Islet of Langerhans (tissue), 1 donor: ENCODE data around the gene BRD4.
A peak's percentile ranks its signal among the peaks of the same experiment; 100 is the strongest.

Experiments
- FAIRE-seq: peaks from one replicate; lab custom pipeline; 2011; peaks lifted over from hg19 to GRCh38; lab: Jason Lieb, UNC

Gene BRD4

DNA sequence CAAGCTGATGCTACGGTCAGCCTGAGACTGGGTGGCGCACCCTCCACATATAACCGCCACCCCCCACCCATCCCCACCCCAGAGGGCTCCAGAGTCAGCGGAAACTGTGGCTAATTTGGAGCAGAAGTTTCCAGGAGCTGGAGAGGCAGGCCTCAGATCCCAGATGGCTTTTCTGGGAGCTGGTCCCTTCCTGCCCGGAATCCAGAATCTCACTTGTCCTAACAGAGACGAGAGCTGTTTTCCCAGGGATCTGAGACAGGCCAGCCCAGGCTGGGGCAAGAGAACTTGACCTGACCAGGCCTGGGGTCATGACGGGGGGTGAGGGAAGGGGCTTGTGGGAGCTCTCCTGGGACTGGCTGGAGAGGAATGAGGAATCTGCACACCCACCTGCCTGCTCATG lies 106.6 kb downstream of the BRD4 start:
- FAIRE-seq: no peak

DNA sequence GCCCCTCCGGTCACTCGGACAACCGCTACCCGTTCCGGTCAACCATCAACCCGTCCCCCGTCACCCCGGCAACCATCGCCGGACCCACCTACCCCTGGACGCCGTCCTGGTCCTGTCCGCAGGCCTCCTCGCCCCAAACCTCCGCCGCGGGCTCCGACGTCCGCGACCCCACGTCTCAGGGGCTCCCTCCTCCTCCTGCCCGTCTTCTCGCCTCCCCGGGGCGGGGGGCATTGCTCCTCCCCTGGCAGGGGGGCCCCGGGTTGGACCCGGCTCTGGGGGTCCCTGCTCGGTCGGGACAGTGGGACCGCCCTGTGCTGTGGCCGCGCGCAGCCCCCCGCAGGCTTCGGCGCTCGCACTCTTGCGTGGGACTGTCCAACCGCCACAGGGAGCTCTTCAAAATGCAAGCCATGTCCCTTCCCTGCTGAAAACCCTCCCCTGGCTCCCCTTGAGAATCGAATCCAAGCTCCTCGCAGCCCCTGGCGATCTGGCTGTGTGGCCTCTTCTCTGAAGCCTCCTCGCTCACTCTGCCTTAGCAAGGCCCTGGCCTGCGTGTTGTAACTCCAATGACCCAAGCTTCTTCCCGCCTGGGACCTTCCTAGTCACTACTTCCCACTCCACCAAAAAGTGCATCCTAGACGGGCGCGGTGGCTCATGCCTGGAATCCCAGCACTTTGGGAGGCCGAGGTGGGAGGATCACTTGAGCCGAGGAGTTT lies 108.5 kb downstream of the BRD4 start:
- no peak for FAIRE-seq

DNA sequence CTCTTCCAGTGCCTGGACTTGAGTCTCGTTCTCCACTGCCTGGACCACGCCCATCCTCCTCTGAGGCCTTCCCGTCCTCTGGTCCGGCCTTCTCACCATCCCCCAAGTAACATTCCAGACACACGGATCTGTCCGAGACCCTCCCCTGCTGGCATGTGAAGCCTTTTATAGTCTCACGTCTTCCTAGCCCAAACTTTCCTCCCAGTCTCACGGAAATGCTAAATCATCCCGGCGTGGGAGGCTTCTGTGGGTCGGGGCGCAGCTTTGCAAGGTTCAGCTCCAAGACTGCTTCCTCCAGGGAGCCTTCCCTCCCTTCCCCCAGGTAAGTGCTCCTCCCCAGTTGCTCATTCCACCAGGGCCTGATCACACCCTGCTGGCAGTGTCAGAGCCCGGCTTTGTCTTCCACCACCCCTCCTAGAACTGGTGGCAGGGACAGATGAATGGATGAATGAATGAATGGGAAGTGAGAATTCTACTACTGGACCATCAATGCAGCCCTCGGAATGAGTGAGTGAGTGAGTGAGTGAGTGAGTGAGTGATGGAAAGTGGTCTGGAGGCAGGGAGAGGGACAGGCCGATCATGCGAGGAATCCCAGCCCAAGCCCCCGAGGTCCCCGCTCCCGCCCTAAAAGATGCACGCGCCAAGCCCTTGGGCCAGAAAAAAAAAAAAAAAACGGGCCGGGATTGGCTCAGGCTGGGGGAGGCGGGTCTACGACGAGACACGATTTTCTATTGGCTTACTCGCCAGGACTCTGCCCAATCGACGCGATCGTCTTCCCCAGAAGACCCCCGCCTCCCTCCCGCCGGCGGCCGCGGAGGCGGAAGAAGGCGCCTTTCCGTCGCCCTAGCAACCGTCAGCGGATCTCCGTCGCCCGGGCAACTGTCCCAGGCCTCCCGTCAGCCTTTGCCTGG lies 109.3 kb downstream of the BRD4 start:
- FAIRE-seq: peak; percentile 77

DNA sequence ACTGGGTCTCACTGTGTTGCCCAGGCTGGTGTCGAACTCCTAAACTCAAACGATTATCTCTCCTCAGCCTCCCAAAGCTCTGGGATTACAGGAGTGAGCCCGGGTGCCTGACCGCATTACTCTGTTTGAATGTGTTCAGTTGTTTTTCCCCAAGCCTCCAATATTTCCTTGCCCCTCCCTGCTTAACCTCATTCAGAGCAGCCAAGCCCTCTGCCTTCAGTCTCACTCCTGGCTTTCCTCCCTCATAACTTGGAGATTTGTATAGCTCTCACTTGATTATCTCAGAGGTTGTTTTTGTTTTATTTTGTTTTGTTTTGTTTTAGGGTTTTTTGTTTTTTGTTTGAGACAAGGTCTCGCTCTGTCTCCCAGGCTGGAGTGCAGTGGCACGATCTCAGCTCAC lies 111.5 kb downstream of the BRD4 start:
- FAIRE-seq: no peak

DNA sequence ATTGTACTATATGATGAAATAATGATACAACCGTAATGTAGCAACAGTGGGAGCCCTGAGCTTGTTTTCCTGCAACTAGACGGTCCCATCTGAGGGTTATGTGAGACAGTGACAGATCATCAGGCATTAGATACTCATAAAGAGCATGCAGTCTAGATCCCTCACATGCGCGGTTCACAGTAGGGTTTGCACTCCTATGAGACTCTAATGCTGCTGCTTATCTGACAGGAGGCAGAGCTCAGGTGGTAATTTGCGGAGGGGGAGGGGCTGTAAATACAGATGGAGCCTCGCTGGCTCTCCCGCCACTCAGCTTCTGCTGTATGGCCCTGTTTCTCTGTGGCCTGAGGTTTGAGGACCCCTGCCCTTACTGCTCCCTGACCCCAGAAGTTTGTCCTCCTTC lies 113.8 kb downstream of the BRD4 start:
- FAIRE-seq: no peak

DNA sequence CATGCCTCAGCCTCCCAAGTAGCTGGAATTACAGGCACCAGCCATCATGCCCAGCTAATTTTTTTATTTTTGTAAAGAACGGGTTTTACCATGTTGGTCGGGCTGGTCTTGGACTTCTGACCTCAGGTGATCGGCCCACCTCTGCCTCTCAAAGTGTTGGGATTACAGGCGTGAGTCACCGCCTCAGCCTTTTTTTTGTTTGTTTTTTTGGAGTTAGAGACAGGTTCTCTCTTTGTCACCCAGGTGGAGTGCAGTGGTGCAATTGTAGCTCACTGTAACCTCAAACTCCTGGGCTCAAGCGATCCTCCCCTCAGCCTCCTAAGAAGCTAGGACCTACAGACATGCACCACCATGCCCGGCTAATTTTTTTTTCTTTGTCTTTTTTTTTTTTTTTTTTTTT lies 116.0 kb downstream of the BRD4 start:
- FAIRE-seq: no peak

DNA sequence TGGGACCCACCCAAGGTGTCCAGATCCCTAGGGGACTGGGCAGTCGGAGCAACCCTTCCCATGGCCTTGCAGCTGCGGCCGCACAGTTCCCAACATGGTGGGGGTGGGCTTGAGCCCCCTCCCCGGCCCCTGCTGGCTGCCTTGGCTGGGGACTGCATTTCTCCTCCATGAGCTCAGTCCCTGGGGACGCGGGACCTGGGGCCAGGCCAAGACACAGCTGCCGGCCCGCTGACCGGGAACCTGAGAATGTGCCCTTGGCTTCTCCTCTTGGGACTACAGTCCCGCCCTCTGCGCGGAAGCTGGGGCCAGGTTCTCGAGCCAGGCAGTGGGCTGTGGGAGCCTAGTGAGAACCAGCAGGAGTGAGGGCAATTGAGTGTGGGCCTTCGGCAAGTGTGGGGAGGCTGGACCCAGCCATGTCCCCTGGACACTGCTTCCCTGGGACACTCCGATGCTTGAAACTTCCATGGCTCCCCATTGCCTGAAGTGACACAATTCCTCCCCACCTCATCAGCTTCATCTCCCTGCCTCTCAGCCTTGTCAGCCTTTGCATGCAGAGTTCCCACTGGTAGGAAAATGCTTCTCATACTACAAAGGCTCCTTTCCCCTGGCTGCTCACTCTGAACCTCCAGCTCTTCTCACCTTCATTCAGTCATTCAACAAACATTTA lies 118.5 kb downstream of the BRD4 start:
- no peak for FAIRE-seq

DNA sequence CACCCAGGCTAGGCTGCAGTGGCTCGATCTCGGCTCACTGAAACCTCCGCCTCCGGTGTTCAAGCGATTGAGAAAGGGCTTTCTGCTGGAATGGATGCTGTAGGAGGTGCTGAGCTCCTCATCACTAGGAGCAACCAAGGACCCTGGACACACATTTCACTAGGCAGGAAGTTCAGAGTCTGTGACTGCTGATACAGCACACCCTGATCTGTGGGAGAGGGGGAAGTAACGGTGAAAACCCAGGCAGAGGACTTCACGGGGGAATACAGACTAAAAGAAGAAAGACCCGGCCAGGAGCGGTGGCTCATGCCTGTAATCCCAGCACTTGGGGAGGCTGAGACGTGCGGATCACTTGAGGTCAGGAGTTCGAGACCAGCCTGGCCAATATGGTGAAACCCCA lies 119.6 kb downstream of the BRD4 start:
- no peak for FAIRE-seq

DNA sequence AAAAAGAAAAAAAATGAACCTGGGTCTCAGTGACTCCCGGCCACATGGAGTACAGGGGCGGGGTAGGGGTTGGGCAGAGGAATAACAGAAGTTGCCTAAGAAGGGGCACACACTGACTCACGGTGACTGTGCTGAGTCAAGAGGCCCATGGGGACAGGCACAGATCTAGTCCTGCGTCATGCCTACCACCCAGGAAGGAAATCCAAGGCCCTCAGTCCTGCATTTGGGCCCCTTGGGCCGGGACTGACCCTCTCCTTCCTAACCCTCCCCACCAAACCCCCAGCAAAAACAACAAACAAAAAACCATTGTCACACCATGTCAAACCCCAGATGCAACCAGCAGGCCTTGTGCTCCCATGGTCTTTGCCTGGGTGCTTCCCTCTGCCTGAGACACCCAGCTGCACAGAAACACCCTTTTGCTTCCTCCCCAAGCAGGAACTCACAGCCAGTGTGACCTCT lies 122.0 kb downstream of the BRD4 start:
- FAIRE-seq: no peak

DNA sequence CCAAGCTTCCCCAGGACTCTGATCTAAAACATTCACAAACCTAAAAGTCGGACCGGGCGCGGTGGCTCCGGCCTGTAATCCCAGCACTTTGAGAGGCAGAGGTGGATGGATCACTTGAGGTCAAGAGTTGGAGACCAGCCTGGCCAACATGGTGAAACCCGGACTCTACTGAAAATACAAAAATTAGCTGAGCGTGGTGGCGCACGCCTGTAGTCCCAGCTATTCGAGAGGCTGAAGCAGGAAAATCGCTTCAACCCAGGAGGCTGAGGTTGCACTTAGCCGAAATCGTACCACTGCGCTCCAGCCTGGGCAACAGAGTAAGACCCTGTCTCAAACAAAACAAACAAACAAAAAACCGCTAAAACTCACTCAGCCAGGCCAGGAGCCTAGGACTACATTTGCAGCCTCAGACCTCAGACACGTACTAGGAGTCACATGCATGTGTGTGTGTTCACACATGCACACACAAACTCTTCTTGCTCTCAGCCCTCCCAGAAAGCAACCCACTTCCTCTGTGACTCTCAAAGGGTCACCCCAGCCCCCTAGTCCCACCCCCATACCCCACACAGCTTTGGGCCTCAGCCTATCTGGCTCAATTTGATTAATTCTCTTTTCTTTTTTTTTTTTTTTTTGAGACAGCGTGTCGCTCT lies 130.8 kb downstream of the BRD4 start:
- FAIRE-seq: no peak

DNA sequence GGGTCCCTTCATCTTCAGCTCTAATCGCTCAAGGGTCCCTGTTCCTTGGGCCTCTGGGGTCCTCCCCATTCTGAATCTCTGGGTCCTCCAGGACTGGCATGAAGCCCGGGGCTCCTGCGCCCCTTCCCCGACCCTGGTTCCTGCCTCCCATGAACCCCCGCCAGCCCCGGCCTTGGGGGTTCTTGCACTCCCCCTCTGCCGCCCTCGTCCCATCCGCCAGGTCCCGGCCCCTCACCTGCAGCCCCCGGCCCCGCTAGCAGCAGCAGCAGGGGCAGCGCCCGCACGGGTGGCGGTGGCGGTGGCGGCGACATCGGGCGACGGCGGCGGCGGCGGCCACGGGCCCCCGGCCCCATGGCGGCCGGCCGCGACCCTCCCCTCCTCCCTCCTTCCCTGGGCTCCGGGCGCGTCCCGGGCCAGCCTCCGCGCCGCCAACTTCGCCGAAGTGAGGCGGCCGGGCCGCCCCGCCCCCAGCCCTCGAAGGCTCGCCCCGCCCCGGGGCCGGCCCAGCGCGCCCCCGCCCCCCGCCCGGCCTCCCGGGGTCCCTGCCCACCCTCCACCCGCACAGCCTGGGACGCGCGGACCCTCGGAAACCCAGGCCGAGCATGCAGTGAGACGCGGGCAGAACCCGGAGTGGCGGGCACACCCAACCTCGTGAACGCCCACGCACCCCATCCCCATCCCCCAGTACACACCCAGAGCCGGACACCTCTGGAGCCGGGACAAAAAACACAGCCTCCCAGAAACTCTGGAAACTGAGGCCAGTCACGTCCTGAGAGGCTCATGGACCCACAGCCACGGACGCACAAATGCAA lies 131.6 kb downstream of the BRD4 start, which contains the start of gene NOTCH3:
NOTCH3 (minus strand) TSS at position 443 of the 812 bp plus-strand sequence; CDS start at position 353, 90 bp downstream.
- FAIRE-seq: no peak

DNA sequence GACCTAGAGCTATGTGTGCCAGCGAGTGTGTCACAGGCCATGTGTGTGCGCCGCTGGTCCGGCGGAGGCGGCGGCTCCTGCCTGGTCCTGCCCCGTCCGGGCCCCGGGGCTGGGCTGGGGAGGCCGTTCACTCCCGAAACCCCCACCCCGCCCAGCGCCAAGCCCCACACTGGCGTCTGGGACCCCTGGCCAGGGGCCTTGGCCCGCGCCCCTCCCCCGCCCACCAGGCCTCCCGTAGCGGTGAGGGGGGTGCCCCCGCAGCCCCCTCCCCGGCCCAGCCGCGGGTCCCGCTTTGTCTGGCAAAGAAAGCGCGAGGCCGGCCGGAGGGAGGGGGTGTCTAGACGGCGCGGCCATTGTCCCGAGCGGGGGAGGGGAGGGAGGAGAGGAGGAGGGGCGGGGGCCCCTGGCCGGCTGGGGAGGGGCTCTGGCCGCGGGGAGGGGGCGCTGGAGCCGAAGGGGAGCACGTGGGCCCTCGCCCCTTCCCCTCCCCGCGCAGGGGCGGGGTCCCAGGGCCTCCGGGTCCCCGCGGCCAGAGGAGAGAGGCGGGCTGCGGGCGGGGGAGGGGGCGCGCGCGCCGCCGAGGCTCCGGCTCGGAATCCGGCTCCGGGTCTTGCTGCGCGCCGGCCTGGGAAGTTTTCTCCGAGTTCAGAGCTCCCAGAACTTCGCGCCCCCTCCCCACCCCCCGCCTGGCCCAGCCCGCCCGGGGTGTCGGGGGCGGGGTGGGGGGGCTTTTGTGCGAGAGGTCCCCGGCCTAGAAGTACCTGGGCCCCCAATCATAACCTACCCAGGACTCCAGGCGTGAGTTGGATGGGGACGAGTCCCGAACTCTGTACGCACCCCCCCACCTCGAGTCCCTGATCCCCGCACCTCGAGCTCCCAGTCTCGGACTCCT lies 132.4 kb downstream of the BRD4 start:
- FAIRE-seq: no peak

DNA sequence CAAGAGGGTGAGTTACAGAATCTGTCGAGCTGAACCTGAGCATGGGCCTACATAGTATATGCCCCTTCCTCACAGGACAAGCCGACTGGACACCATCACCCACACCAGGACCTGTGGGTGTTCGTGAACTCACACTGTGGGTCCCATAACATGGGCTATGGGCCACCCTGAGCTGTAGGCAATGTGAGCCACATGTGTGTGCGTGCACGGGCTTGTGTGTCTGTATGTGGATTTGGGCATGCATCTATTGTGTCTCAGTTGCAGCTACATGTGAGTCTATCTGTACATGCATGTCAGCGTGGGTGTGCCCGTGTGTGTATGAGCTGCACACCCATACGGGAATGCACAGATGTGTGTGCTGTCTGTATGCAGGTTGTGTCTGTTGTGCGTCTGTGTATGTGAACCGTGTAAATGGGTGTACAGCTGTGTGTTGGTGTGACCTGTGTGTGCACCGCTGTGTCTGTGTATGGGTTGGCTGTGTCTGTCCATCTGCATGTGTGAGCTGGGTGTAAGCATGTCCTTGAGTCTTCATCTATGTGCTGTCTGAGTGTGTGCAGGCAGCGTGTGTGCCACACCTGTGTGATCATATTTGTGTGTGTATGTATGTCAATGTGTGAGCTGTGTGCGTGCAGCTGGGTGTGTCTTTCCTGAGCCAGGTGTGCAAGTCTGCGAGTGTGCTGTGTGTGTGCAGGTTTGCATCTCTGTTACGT lies 133.2 kb downstream of the BRD4 start:
- FAIRE-seq: no peak

DNA sequence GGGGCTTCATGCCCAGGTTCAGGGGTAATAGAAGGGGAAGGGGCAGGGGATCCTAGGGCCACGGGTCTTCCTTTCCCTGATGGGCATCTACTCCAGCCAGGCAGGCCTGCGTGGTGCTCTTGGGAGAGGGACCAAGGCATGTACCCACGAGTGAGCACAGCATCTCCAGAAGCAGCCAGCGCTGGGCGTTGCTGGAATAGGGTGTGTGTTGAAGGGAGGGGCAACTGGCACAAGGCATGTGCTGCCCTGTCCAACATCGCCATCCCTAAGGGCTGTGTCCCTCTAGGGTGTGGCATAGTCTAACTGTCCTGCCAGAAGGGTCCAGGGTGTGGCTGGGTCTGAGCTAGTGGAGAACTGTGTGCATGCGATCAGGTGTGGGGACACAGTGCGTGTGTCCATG lies 134.4 kb downstream of the BRD4 start:
- FAIRE-seq: no peak

DNA sequence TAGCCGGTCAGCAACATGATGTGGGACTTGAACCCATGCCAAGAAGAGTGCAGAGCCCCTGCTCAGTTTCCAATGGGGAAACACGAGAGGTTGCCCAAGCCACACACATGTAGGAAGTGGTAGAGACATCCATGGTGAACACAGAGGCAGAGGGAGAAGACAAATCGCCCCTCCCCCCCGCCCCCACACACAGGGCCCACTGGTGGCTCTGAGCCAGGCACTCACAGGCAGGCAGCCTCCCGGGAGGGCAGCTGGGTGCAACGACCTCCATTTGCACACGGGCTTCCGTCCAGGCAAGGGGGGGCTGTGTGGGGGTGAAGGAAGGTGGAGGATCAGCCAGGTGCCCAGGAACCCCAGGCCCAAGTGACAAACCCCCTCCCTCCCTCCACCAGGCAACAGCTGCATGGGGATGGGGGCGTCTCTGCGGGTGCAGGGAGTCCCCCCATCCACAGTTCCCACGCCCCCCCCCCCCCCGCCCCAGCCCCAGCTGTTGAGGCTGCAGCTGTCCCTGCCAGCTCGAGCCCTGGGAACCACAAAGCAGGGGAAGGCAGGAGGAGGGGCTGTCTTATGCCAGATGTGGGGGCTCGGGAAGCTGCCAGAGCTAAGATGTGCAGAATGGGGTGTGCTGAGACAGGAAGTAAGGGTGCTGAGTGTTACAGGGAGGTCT lies 134.9 kb downstream of the BRD4 start:
- FAIRE-seq: no peak

DNA sequence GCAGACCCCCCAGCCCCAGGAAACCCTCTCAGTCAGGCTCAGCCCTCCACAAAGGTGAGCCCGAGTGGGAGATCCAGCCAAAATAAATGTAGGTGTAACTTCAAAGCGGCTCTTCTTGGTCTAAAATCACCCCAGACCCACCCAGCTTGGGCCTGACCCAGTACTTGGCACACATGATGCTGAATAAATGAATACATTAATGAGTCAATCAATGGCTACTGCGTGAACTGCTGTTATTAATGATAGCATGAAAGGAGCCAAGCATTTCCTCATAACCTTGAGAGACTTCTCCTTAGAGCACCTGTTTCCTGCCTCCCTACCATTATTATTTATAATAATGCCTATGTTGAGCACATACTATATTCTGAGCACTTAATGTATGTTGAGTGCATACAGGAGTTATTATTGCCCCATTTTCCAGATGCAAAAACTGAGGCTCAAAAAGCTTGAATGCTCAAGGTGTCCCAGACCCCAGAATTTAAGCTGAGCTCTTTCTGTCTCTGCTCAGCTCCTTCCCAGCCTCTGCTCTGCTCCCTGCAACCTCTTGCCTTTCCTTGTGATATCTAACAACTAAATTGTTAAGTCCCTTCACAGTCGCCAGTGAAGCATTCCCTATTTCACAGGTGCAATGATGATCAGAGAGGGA lies 135.9 kb downstream of the BRD4 start:
- no peak for FAIRE-seq

DNA sequence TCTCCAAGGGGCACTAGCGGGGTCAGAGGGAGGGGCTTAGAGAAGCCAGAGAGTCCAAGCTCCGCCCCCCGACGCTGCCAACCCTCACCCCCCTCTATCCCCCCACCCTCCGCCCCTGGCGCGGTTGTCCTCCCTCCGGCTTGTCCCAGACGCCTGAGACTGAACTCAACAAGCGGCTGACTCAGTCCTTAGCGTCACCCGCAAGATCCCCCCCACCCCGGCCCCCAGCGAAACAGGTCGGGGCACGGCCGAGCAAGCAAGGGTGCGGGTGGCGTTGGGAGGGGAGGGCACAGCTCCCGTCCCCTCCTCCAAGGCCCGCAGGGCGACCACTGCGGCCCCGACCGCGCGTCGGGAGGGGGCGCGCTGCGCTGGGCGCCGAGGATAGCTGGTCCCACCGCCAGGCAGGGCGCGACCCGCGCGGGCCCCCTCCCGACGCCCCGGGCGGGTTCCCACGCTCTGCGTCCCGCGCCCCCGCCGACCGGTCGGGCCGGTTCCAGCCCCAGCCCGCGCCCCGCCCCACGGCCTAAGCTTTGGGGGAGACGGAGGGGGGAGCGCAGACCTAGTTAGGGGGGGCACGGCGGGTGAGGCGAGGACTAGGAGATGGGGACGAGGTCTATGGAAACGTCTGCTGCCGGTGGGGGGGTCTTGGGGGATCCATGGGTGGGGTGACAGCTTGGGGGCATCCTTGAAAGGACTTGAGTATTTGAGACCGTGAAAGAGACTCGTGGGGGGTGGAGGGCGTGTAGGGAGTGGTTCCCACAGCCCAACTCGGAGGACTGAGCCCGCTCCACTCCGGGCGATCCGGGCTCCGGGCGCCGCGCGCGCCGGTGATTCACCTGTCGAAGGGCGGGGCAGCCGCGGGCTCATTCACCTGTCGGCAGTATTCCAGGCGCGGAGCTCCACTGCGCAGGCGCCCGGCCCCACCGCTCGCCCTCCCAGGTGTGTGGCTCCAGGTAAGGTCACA lies 136.7 kb downstream of the BRD4 start:
- FAIRE-seq: no peak
